Ishikawa (cell line): ENCODE data around the gene CFAP161.

ENCODE experiments used
- CEBPB ChIP-seq: IDR thresholded peaks from 2 replicates; pipeline ENCODE4 v1.6.1; 2012
- CREB1 ChIP-seq: IDR thresholded peaks from 2 replicates; pipeline ENCODE4 v1.6.1; 2012; ENCODE audit warnings: low read depth
- EGR1 ChIP-seq: IDR thresholded peaks from 2 replicates; pipeline ENCODE4 v1.6.1; 2012
- EP300 ChIP-seq: IDR thresholded peaks from 2 replicates; pipeline ENCODE4 v1.6.1; 2012; ENCODE audit warnings: borderline replicate concordance
- FOXM1 ChIP-seq: IDR thresholded peaks from 2 replicates; pipeline ENCODE4 v1.6.1; 2012; ENCODE audit warnings: low read depth, borderline replicate concordance
- NFIC ChIP-seq: IDR thresholded peaks from 2 replicates; pipeline ENCODE4 v1.6.1; 2012
- RAD21 ChIP-seq: IDR thresholded peaks from 2 replicates; pipeline ENCODE4 v1.6.1; 2012; ENCODE audit warnings: low read depth
- TAF1 ChIP-seq: IDR thresholded peaks from 2 replicates; pipeline ENCODE4 v1.6.1; 2012; ENCODE audit warnings: low read depth, mild to moderate bottlenecking
- TCF12 ChIP-seq: IDR thresholded peaks from 2 replicates; pipeline ENCODE4 v1.6.1; 2012; ENCODE audit warnings: low read depth
- TEAD4 ChIP-seq: IDR thresholded peaks from 2 replicates; pipeline ENCODE4 v1.6.1; 2012
- YY1 ChIP-seq: IDR thresholded peaks from 2 replicates; pipeline ENCODE4 v1.6.1; 2012; ENCODE audit warnings: low read depth
- ZBTB7A ChIP-seq: IDR thresholded peaks from 2 replicates; pipeline ENCODE4 v1.6.1; 2012; ENCODE audit warnings: low read depth
- TF ChIP-seq, protein P1 (sequence below): IDR thresholded peaks from 2 replicates; pipeline ENCODE4 v1.6.1; 2012
- TF ChIP-seq, protein P2 (sequence below): IDR thresholded peaks from 2 replicates; pipeline ENCODE4 v1.6.1; 2012; ENCODE audit warnings: low read depth, mild to moderate bottlenecking
- TF ChIP-seq, protein P3 (sequence below): IDR thresholded peaks from 2 replicates; pipeline ENCODE4 v1.6.1; 2012

CFAP161 gene

DNA sequence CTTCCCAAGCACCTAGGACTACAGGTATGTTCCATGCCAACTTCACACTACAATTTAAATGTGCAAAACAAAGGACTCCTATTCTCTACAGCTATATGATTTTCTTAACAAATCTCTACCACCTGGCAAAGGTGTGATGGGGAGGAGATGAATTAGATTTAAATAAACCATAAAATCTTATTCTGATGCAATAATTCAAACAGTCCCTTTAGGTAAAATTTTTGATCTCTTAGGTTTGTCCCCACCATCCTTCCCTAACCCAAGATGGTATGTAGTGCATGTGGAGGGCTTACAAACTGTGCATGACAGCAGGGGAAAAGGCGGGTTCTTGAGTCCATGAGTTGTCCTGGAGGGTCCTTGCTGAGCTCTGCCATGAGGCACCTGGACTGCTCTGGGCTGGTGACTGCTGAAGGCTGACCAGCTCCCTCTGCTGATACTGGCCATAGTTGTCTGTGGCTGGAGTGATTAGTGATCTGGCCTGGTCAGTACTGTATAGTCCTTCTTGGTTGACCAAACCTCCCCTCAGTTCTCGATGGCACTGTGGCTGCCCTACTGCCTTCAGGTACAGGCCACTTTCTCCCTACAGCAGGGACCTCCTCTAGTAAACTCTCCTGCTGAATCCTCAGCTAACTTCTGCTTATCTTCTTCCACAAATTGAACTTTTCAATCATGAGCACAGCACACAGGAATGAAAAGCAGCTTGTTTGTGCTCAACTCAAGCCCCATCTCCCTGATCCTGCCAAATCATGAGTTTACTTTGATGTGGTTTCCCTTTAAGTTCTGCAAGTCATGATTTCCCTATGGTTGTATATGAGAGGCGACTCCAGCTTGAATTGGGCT lies 30.1 kb downstream of the CFAP161 start:
- TF ChIP-seq RAD21 (no peak), TAF1 (no peak), TCF12 (no peak), EGR1 (no peak), CEBPB (no peak), EP300 (no peak), NFIC (no peak), YY1 (no peak), CREB1 (no peak), ZBTB7A (no peak), TEAD4 (no peak), FOXM1 (no peak)
- TF ChIP-seq, protein P1, sequence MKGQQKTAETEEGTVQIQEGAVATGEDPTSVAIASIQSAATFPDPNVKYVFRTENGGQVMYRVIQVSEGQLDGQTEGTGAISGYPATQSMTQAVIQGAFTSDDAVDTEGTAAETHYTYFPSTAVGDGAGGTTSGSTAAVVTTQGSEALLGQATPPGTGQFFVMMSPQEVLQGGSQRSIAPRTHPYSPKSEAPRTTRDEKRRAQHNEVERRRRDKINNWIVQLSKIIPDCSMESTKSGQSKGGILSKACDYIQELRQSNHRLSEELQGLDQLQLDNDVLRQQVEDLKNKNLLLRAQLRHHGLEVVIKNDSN, result no peak
- TF ChIP-seq, protein P2, sequence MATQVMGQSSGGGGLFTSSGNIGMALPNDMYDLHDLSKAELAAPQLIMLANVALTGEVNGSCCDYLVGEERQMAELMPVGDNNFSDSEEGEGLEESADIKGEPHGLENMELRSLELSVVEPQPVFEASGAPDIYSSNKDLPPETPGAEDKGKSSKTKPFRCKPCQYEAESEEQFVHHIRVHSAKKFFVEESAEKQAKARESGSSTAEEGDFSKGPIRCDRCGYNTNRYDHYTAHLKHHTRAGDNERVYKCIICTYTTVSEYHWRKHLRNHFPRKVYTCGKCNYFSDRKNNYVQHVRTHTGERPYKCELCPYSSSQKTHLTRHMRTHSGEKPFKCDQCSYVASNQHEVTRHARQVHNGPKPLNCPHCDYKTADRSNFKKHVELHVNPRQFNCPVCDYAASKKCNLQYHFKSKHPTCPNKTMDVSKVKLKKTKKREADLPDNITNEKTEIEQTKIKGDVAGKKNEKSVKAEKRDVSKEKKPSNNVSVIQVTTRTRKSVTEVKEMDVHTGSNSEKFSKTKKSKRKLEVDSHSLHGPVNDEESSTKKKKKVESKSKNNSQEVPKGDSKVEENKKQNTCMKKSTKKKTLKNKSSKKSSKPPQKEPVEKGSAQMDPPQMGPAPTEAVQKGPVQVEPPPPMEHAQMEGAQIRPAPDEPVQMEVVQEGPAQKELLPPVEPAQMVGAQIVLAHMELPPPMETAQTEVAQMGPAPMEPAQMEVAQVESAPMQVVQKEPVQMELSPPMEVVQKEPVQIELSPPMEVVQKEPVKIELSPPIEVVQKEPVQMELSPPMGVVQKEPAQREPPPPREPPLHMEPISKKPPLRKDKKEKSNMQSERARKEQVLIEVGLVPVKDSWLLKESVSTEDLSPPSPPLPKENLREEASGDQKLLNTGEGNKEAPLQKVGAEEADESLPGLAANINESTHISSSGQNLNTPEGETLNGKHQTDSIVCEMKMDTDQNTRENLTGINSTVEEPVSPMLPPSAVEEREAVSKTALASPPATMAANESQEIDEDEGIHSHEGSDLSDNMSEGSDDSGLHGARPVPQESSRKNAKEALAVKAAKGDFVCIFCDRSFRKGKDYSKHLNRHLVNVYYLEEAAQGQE, result no peak
- TF ChIP-seq, protein P3, sequence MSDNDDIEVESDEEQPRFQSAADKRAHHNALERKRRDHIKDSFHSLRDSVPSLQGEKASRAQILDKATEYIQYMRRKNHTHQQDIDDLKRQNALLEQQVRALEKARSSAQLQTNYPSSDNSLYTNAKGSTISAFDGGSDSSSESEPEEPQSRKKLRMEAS, result no peak

DNA sequence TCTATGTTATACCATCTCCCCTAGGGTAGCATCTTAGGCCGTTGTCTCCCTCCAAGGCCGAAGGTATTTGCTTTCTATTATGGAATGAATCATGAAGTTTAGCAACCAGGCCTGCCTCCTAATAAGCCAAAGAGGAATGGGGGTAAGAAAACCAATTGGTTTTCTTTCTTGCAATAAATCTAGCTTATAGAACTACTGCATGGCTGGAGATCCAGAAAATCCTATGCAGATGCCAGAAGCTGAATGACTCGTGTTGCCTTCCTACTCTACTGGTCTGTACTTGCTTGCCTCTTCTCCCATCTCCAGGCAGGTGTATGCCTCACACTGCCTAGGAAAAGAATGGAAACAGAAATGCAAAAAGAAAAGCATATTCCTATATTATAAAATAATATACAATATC lies 31.5 kb downstream of the CFAP161 start:
- TF ChIP-seq TEAD4 (no peak), CEBPB (no peak), EP300 (no peak), YY1 (no peak), TAF1 (no peak), FOXM1 (no peak), EGR1 (no peak), ZBTB7A (no peak), CREB1 (no peak), TCF12 (no peak), RAD21 (no peak), NFIC (no peak)
- TF ChIP-seq, protein P1, result no peak
- TF ChIP-seq, protein P3, result no peak
- TF ChIP-seq, protein P2, result no peak

DNA sequence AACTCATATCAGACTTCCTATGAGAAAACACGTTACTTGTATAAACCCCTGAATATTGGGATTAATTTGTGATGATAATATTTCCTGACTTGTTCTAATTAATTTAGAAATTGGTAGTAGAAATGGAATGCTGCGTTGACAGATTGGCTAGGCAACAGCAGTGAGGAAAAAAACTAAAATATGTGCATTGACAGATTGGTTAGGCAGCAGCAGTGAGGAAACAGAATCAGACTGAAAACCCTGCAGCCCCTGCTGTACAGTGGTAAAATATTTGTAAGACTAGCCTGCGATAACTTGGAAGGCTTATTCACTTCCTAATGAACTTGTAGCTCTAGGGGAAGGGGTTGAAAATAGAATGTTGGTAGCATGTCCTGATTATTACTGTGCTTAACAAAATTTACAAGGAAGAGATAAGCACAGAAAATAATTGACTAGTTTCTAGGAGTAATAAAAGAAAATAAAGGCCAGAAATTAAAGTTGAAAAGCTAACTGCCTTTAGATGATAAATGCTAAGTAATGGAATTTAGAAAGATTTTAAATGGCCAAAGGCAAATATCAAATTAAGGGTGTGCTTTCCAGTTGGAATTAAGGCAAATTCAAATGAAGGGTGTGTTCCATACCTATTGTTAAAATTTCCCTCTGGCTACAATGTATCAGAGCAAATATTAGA lies 32.7 kb downstream of the CFAP161 start:
- TF ChIP-seq, protein P1, result no peak
- TF ChIP-seq RAD21 (no peak), ZBTB7A (no peak), EGR1 (no peak), EP300 (no peak), TEAD4 (no peak), TAF1 (no peak), CEBPB (no peak), NFIC (no peak), TCF12 (no peak), FOXM1 (no peak), YY1 (no peak), CREB1 (no peak)
- TF ChIP-seq, protein P3, result no peak
- TF ChIP-seq, protein P2, result no peak
